ENCODE results near the gene CHMP1A. TPM values are rescaled to one million over a fixed set of nuclear protein-coding genes. Genes with fewer than 3 reads are reported as not detected.

The CHMP1A gene
- total and polyA plus RNA-seq, 2 experiments from 2014 or later: 42.3 to 81.9 TPM

- no peak for TF ChIP-seq ZNF462 (CRISPR knock-in tag; IDR thresholded peaks at IDR 0.05)
These were observed 39.7 kb upstream of the CHMP1A start (continued) for GRCh38 chr16:89697161-89697615.

- Histone ChIP-seq H4K20me1 (replicated peaks; ENCODE audit: insufficient read depth) (peaks cover 4% of the 10 kb centered on the region), H3K9me2 (ENCODE audit: insufficient read depth) (no peaks in the 10 kb centered on the region), H3K27me3 (ENCODE audit: insufficient read depth) (no peaks in the 10 kb centered on the region), H3K4me1 (ENCODE audit: insufficient read depth) (peaks cover 7% of the 10 kb centered on the region; the same call in 1 of the 2 replicates), H3F3A (replicated peaks; ENCODE audit: low read depth) (peaks cover 15% of the 10 kb centered on the region; the same call in 1 of the 2 replicates), H2AFZ (no peak overlapping the region), H3K4me3 (no peak overlapping the region), H3K4me2 (no peak overlapping the region), H3K36me3 (ENCODE audit: insufficient read depth) (0 out of 2 replicates have a peak, but pooled peaks cover 2% of the 10 kb centered on the region), H3K27ac (ENCODE audit: low read depth) (no peak overlapping the region), H3K79me2 (replicated peaks; ENCODE audit: insufficient read depth) (no peaks in the 10 kb centered on the region)
- Mint-ChIP-seq H3K9me3 (no peaks in the 10 kb centered on the region), H3K4me1 (peaks cover 3% of the 10 kb centered on the region; the same call in 1 of the 3 replicates), H3K27me3 (ENCODE audit: insufficient read depth, low read depth, poor library complexity) (peaks cover 19% of the 10 kb centered on the region), H3K4me3 (no peak overlapping the region), H3K36me3 (ENCODE audit: low read depth) (peaks cover 33% of the 10 kb centered on the region), H3K27ac (no peak overlapping the region)
- DNase-seq (ENCODE audit: low spot score): no peak
- ATAC-seq: no peak
- TF ChIP-seq ZNF114 (CRISPR knock-in tag; IDR thresholded peaks at IDR 0.05): no peak
- TF ChIP-seq REST (IDR thresholded peaks at IDR 0.05; ENCODE audit: unreplicated experiment): no peak
- TF ChIP-seq CREB1 (CRISPR knock-in tag; IDR thresholded peaks at IDR 0.05; ENCODE audit: low read depth): no peak
- TF ChIP-seq EZH2phosphoT487 (IDR thresholded peaks at IDR 0.05; ENCODE audit: unreplicated experiment): no peak
- TF ChIP-seq EZH2 (IDR thresholded peaks at IDR 0.05; ENCODE audit: low read depth, unreplicated experiment): no peak
- no peak for TF ChIP-seq CTCF (conservative IDR thresholded peaks at IDR 0.05; ENCODE audit: low read depth in 2 of 2)
- no peak for TF ChIP-seq JUNB (IDR thresholded peaks at IDR 0.05; ENCODE audit: unreplicated experiment)
- TF ChIP-seq STAT1 (IDR thresholded peaks at IDR 0.05; ENCODE audit: unreplicated experiment): no peak
- no peak for TF ChIP-seq ZNF331 (CRISPR knock-in tag; IDR thresholded peaks at IDR 0.05; ENCODE audit: low read depth)
- no peak for TF ChIP-seq NANOG (IDR thresholded peaks at IDR 0.05; ENCODE audit: borderline replicate concordance)
- no peak for TF ChIP-seq ETS1 (IDR thresholded peaks at IDR 0.05)
- no peak for TF ChIP-seq POLR2AphosphoS5 (IDR thresholded peaks at IDR 0.05; ENCODE audit: low read depth)
These were observed 39.2 kb upstream of the CHMP1A start for GRCh38 chr16:89696670-89697128.

All from GM23338 (cell line).